ENCODE results near the gene SLC35G3. TPM values are rescaled to one million over a fixed set of nuclear protein-coding genes. Genes with fewer than 3 reads are reported as not detected.
"Not testable (repeated sequence)": the region's sequence is repeated elsewhere in the genome, so short reads cannot be mapped to it uniquely, and the experiment has no call there.

The SLC35G3 gene
- total and polyA plus RNA-seq, 2 experiments from 2014 or later: not detected

- no peak for TF ChIP-seq EZH2 (IDR thresholded peaks at IDR 0.05; ENCODE audit: borderline replicate concordance)
- TF ChIP-seq CTCF (IDR thresholded peaks at IDR 0.05; ENCODE audit: poor library complexity): no peak
- no peak for TF ChIP-seq EZH2phosphoT487 (IDR thresholded peaks at IDR 0.05; ENCODE audit: low read depth, severe bottlenecking, unreplicated experiment)
- H2AFZ ChIP-seq: no peak overlapping the region
- H4K20me1 ChIP-seq (ENCODE audit: insufficient read depth, poor library complexity, severe bottlenecking): no peaks in the 10 kb centered on the region
- no peaks in the 10 kb centered on the region for H3K9me3 ChIP-seq (ENCODE audit: low read depth)
- peaks cover 12% of the 10 kb centered on the region for H3K27me3 ChIP-seq
- H3K4me3 ChIP-seq: no peak overlapping the region
- H3K9me2 ChIP-seq (replicated peaks; ENCODE audit: insufficient read depth): no peaks in the 10 kb centered on the region
- H3K79me2 ChIP-seq: no peaks in the 10 kb centered on the region
- 88% methylated on average over 7 of the region's 7 CpGs for WGBS (ENCODE audit: low lambda C conversion rate, missing lambda C conversion rate)
- H3K4me2 ChIP-seq: no peak overlapping the region
- H3K36me3 ChIP-seq (replicated peaks; ENCODE audit: insufficient read depth, low read depth): no peaks in the 10 kb centered on the region
- no peak for DNase-seq (ENCODE audit: low spot score)
- no peaks in the 10 kb centered on the region for H3K4me1 ChIP-seq (ENCODE audit: insufficient read depth)
- H3K27ac ChIP-seq: no peak overlapping the region
Observed at GRCh38 chr17:35210741-35211140, 16.5 kb upstream of the SLC35G3 start.

- H3K27ac ChIP-seq; H3K36me3 ChIP-seq (replicated peaks; ENCODE audit: insufficient read depth, low read depth); H3K4me2 ChIP-seq; DNase-seq (ENCODE audit: low spot score); H3K4me1 ChIP-seq (ENCODE audit: insufficient read depth); H3K79me2 ChIP-seq; H3K9me3 ChIP-seq (ENCODE audit: low read depth); H3K9me2 ChIP-seq (replicated peaks; ENCODE audit: insufficient read depth); H4K20me1 ChIP-seq (ENCODE audit: insufficient read depth, poor library complexity, severe bottlenecking); H3K27me3 ChIP-seq; H3K4me3 ChIP-seq; H2AFZ ChIP-seq: not testable (repeated sequence)
- 72% methylated on average over 2 of the region's 2 CpGs for WGBS (ENCODE audit: low lambda C conversion rate, missing lambda C conversion rate)
Observed at GRCh38 chr17:35202582-35202981, 8.4 kb upstream of the SLC35G3 start.

- DNase-seq (ENCODE audit: low spot score): not testable (repeated sequence)
- 94% methylated on average over 6 of the region's 31 CpGs for WGBS (ENCODE audit: low lambda C conversion rate, missing lambda C conversion rate)
Observed at GRCh38 chr17:35195062-35195461, 869 bp upstream of the SLC35G3 start.

GRCh38 chr17:35192708-35193107 is 1.5 kb downstream of the SLC35G3 start:
- Histone ChIP-seq H3K27me3 (no peaks in the 10 kb centered on the region), H3K4me3 (no peak overlapping the region), H2AFZ (no peak overlapping the region), H3K9me2 (replicated peaks; ENCODE audit: insufficient read depth) (no peaks in the 10 kb centered on the region), H3K4me1 (ENCODE audit: insufficient read depth) (no peaks in the 10 kb centered on the region), H3K79me2 (no peaks in the 10 kb centered on the region), H3K36me3 (replicated peaks; ENCODE audit: insufficient read depth, low read depth) (no peaks in the 10 kb centered on the region), H3K27ac (no peak overlapping the region), H3K9me3 (ENCODE audit: low read depth) (no peaks in the 10 kb centered on the region), H3K4me2 (no peak overlapping the region), H4K20me1 (ENCODE audit: insufficient read depth, poor library complexity, severe bottlenecking) (no peaks in the 10 kb centered on the region)
- no peak for DNase-seq (ENCODE audit: low spot score)
- TF ChIP-seq EZH2 (IDR thresholded peaks at IDR 0.05; ENCODE audit: borderline replicate concordance) (no peak), EZH2phosphoT487 (IDR thresholded peaks at IDR 0.05; ENCODE audit: low read depth, severe bottlenecking, unreplicated experiment) (no peak), CTCF (IDR thresholded peaks at IDR 0.05; ENCODE audit: poor library complexity) (no peak)
- 84% methylated on average over 7 of the region's 8 CpGs for WGBS (ENCODE audit: low lambda C conversion rate, missing lambda C conversion rate)

More at GRCh38 chr17:35195062-35195461, 869 bp upstream of the SLC35G3 start:
- H4K20me1 ChIP-seq (ENCODE audit: insufficient read depth, poor library complexity, severe bottlenecking); H3K9me3 ChIP-seq (ENCODE audit: low read depth); H2AFZ ChIP-seq; H3K4me2 ChIP-seq; H3K27ac ChIP-seq; H3K4me3 ChIP-seq; H3K27me3 ChIP-seq; H3K79me2 ChIP-seq; H3K4me1 ChIP-seq (ENCODE audit: insufficient read depth); H3K36me3 ChIP-seq (replicated peaks; ENCODE audit: insufficient read depth, low read depth); H3K9me2 ChIP-seq (replicated peaks; ENCODE audit: insufficient read depth): not testable (repeated sequence)

Data from hepatocyte (in vitro differentiated cells).